Measurements from ENCODE around the gene NPPA. TPM values are rescaled to one million over a fixed set of nuclear protein-coding genes. Genes with fewer than 3 reads are reported as not detected.

NPPA gene
- total and polyA plus RNA-seq, 9 of the 15 experiments (the other 6 are each of a cell fraction or from before 2014, with no cell fraction given), result not detected

- TF ChIP-seq ZMIZ1 (IDR thresholded peaks at IDR 0.05; ENCODE audit: low read depth in 2 of 2, low read length in 2 of 2), result peak in 1 of 2 experiments; percentile 81; a peak in 2 of 4 replicates
- TF ChIP-seq POLR3G (IDR thresholded peaks at IDR 0.05; ENCODE audit: extremely low read depth, insufficient read length, insufficient replicate concordance), result no peak
- TF ChIP-seq E2F4 (CRISPR knock-in tag; IDR thresholded peaks at IDR 0.05; ENCODE audit: low read depth), result no peak
- TF ChIP-seq CAMTA2 (CRISPR knock-in tag; conservative IDR thresholded peaks at IDR 0.05), result no peak
- no peak for TF ChIP-seq ATF6 (CRISPR knock-in tag; IDR thresholded peaks at IDR 0.05)
- TF ChIP-seq HINFP (tag; conservative IDR thresholded peaks at IDR 0.05; ENCODE audit: low read depth), result no peak
- 0 out of 2 replicates have a peak, but pooled peaks have one; percentile 54 for TF ChIP-seq PHB2 (IDR thresholded peaks at IDR 0.05; ENCODE audit: low read depth)
- peak; percentile 72; the same call in 1 of the 2 replicates for TF ChIP-seq PYGO2 (tag; IDR thresholded peaks at IDR 0.05)
- no peak for TF ChIP-seq ZZZ3 (IDR thresholded peaks at IDR 0.05)
- TF ChIP-seq EGR1 (conservative IDR thresholded peaks at IDR 0.05), result no peak
- no peak for TF ChIP-seq ELK3 (CRISPR knock-in tag; IDR thresholded peaks at IDR 0.05)
- no peak for TF ChIP-seq ZNF212 (CRISPR knock-in tag; IDR thresholded peaks at IDR 0.05)
- no peak for TF ChIP-seq RBM22 (IDR thresholded peaks at IDR 0.05; ENCODE audit: low read depth, low read length, poor library complexity, severe bottlenecking)
- TF ChIP-seq MAX (CRISPR knock-in tag; IDR thresholded peaks at IDR 0.05), result peak; percentile 97
- TF ChIP-seq SMAD3 (CRISPR knock-in tag; conservative IDR thresholded peaks at IDR 0.05), result no peak
- peak; percentile 83 for TF ChIP-seq SETDB1 (IDR thresholded peaks at IDR 0.05; ENCODE audit: low read length)
- peak; percentile 100 for TF ChIP-seq NFIC (IDR thresholded peaks at IDR 0.05)
- peak; percentile 80 for TF ChIP-seq MBD2 (IDR thresholded peaks at IDR 0.05; ENCODE audit: borderline replicate concordance, low read depth)
Measured at GRCh38 chr1:11842154-11843041, 5.2 kb downstream of the NPPA start (continued).

Data from K562 (cell line).